GM15510 (cell line): ENCODE data around the gene RSPH9.
A peak's percentile ranks its signal among the peaks of the same experiment; 100 is the strongest.

Source experiments
- POLR2A ChIP-seq: IDR thresholded peaks from 3 replicates; pipeline ENCODE4 v1.6.1; 2011; ENCODE audit warnings: borderline replicate concordance; ENCODE audit not compliant: insufficient read length; ENCODE audit errors: extremely low read depth

The RSPH9 gene

DNA sequence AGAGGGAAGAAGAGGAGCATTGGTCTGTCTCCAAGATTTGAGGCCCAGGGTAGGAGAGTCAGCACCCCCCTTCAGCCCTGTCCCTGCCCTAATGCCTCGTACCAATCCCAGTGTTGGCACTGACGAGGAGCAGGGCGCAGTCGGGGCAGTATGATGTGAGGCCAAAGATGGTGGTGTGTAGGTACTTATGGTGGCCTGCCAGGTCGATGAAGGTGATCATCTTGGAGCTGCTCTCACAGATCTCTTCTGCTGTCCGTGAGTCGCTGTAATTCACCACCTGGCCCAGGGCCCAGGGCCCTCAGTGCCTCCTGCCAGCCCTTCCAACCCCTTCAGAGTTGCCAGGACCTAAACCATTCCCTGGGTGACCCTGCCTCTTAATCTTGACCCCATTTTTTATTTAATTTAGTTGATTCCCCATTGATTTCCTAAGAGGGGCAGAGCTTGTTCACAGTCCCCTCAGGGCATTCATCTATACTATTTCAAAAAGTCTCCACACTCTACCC lies 20.0 kb upstream of the RSPH9 start:
- peak; percentile 5 for TF ChIP-seq POLR2A

DNA sequence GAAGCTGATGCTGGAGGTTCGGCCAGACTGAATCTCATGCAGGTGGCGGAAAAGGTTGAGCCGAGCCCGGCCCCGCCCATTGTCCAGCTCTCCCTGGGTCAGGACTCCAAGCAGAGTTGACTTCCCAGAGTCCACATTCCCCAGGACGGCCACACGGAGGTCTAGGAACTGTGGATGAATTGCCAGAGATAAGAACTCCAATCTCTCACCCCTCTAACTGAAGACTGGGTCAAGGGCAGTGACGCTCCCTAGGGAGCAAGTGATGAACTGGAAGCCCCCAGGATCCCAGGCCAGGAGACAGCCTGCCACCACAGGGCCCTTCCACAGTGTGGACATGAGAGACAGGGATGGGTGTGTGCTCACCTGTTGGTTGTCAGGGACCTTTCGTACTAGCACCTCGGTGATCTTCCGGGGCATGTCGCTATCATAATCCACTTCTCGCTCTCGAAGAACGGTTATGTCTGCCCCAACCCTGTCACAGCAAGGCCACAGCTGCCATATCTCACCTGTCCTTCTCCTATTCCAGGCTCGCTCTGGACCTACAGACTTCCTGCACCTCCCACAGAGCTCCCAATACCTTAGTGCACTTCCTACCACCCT lies 19.3 kb upstream of the RSPH9 start:
- TF ChIP-seq POLR2A = no peak

DNA sequence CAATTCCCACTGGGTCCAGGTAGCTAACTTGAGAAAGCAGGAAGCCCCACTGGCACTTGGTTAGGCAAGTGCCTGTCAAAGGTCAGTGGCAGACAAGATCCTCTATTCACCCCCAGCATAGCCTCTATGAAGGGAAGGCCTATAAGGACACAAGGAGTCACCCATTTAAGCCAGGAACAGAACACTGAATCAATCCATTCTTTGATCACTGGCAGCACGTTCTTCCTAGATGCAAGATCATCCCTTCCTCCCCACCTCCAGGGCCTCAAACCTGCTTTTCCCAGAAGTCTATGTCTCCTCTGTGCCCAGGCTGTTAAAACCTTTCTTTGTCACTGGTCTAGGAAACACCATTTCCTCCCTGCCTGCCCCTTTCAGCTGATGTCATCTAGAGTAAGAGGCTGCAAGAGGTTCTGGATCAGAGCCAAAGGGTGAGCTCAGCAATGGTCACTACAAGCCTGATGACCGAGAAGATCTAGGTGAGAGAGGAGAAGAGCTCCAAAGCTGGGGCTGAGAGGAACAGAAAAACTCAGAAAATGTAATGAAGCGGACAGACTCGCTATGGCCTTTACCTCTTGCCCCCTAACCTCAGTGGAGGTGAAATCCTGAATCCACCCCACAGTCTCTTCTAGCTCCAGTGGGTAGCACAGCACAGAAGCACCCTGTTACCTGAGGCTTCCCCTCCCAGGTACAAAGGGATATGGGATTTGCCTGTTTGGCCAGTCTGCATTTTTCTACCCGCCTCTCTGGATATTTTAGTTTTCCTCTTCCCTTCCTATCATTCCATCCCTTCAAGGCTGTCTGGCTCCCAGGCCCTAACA lies 17.6 kb upstream of the RSPH9 start:
- TF ChIP-seq POLR2A = no peak

DNA sequence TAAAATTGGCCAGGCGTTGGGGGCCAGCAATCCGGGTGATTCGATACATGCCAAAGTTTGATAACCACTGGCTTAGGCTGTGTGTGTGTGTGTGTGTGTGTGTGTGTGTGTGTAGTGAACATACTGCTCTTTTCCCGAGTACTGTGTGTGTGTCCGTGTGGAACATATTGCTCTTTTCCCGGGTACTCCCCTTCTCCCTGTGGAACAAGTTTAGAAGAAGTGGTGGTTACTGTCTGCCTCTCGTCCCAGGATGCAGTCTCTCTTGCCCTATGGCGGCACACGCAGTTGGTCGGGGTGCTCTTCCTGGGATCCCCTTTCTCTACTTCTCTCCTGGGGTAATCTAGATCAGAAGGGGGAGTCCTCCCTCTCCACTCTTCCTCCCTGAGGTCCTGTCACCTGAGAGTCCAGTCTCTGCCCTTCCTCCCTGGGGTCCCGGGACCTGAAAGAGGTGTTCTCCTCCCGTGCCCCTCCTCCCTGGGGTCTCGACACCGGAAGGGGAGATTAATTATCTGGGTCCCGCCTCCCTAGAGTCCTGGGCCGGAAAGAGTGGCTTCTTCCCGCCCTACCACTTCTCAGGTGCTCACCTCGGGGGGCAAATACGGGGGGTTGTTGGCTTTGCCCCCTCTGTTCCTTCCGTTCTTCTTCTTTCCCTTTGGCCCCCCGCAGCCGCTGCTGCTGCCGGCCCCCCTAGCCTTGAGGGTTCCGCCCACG lies 16.3 kb upstream of the RSPH9 start:
- TF ChIP-seq POLR2A = no peak

DNA sequence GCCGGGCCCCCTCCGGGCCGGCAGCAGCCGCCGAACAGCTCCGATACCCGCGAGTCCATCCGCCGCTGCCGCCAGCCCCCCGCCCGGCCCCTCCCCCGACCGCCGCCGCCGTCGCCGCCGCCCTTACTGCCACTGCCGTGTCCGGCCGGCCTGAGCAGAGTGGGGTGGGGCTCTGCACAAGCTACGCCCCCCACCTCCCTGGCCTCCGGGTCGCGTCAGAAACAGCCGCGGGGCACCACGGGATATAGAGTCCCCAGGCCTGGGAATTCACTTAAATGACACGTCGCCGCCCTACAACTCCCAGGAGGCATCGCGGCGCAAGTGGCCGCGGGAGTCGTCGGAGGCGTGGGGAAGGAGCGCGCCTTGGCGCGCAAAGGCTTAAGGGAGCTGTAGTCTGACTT lies 15.7 kb upstream of the RSPH9 start, which contains the start of gene GTPBP2:
Gene GTPBP2 (minus strand): TSS at position 161 of the 401 bp plus-strand sequence. CDS start 102 bp downstream, at position 59.
- peak; percentile 65 for TF ChIP-seq POLR2A

DNA sequence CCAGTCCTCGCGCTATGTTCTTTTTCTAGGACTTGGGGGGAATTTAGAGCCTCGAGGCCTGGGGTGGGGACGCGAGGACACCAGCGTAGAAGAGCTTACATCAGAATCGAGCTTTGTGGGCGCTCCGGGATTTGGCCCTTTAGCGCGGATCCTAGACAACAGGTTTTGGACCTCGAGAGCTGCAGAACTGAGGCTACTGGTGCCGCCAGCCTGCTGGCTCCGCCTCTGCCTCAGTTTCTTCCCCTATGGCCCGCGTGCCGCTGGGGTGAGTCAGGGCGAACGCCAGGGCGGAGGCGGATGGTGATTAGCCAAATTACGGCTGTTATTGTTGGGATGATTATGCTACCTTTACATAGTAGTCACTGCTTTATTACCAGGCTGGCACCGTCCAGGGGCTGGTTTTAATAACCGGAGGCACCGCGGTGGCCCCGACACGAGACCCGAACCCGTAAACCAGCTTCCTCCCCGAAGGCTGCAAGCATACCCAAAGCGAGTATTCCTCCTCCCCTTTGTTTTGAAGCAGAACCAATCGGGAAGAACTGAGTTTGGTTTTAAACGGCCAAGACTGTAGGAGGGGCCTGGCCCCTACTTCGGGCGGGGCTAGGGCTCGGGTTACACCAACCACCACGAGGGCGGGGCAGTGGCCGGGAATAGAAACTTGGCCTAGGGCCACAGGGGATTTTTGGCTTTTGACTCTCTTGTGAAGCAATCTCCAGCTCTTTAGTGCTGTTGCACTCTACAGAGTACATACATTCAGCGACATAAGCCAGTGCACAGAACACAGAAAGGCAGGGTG lies 15.1 kb upstream of the RSPH9 start:
- TF ChIP-seq POLR2A = peak; percentile 59

DNA sequence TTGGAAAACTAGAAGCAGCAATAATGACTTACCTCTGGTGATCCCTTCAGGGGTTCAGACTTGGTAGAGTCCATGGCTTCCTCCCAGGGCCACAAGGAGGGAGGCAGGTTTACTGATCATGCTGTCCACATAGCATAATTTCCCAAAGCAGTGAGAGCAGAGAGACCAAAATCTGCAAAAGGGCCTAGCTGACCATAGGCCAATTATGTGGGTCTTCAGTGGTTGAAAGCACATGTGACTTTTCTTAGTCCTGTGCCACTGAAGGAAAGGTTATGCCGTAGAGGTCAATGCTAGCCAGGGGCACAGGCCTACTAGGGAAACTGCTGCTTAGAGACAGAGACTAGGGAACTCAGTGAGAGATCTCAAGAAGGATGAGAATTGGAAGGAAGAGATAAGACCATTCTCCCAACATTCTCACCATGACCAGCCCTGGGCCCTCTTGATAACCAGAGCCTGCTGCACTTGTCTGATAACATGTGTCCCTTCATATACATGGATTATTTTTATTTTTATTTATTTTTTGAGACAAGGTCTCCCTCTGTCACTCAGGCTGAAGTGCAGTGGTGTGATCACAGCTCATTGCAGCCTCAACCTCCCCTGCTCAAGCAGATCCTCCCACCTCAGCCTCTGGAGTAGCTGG lies 13.7 kb upstream of the RSPH9 start:
- no peak for TF ChIP-seq POLR2A

DNA sequence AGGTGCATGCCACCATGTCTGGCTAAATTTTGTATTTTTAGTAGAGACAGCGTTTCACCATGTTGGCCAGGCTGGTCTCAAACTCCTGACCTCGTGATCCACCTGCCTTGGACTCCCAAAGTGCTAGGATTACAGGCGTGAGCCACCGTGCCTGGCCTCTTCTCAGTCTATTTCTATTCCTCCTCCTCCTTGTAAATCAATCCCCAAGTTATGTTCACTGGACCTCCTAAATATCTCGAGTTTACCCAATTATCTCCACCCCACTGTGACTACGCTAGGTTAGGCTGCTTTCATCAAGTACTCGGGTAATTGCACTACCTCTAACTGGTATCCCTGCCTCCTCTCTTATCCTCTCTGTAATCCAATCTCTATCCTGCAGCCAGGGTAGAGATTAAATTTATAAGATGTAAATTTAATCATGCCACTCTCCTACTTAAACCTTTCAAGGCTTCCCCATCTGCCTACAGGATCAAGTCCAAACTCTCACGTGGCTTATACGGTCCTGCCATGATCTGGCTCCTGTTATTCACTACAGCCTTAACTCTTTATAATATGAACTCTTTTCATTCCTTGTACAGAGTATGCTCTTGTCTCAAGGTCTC lies 10.0 kb upstream of the RSPH9 start:
- TF ChIP-seq POLR2A = no peak

DNA sequence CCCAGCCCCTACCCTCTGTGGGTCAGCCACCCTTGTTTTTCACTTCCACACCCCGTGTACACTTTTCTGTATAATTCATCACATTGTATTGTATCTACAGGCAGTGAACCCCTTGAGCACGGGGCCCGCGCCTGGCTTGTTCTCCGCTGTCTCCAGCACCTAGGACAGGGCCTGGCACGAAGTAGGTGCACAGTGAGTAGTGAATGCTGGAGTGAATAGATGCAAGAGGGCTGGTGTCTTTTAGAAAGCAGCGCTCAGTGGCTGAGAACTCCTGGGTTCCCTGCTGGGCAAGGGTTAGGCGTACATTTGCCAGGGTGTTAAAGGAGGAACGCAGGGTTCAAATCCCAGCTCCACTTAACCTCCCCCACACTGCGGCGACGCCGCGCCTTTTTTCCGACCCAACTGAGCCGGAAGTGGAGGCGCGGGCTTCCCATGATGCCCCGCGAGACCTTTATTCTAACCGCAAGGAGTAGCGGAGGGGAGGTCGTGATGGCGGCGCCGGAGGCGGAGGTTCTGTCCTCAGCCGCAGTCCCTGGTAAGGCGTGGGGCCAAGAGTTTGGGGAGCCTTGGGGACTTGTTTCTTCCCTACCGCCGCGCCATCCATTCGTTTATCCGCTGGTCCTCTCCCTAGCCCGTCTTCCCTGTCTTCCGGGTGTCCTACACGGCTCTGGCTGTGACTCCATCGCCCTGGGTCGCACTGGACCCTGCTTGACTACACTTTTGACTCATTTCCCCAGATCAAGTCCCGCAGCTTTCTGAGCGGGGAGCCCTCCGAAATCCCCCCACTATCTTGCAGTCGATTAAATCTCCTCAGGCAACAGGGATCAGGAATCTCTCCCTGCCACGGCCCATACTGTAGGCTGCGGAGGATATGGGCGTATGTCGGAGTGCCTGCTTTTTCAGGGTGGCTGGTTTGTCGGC lies 9.2 kb upstream of the RSPH9 start, which contains the start of gene MAD2L1BP:
Gene MAD2L1BP (plus strand): TSS at position 454 of the 921 bp plus-strand sequence. CDS start 36 bp downstream, at position 490.
- peak; percentile 92 for TF ChIP-seq POLR2A

DNA sequence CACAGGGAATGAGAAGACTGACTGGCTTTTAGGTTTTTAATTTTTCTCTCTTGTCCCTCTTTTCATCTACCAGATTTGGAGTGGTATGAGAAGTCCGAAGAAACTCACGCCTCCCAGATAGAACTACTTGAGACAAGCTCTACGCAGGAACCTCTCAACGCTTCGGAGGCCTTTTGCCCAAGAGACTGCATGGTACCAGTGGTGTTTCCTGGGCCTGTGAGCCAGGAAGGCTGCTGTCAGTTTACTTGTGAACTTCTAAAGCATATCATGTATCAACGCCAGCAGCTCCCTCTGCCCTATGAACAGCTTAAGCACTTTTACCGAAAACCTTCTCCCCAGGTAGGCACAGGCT lies 8.6 kb upstream of the RSPH9 start:
- no peak for TF ChIP-seq POLR2A

DNA sequence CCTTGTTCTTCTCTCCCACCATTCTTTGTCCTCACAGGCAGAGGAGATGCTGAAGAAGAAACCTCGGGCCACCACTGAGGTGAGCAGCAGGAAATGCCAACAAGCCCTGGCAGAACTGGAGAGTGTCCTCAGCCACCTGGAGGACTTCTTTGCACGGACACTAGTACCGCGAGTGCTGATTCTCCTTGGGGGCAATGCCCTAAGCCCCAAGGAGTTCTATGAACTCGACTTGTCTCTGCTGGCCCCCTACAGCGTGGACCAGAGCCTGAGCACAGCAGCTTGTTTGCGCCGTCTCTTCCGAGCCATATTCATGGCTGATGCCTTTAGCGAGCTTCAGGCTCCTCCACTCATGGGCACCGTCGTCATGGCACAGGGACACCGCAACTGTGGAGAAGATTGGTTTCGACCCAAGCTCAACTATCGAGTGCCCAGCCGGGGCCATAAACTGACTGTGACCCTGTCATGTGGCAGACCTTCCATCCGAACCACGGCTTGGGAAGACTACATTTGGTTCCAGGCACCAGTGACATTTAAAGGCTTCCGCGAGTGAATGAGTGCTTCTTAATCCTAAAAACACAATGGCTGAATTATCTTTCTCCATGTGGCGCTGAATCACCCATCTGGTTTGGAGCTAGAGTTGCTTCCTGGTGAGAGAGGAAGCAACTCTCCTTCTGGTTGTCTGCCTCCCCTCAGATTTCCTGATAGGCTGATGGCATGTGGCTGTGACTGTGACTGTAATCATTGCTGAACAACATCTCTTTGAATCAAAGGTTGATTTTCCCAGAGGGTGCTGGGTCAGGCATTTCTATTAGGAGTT lies 4.6 kb upstream of the RSPH9 start:
- TF ChIP-seq POLR2A = no peak

DNA sequence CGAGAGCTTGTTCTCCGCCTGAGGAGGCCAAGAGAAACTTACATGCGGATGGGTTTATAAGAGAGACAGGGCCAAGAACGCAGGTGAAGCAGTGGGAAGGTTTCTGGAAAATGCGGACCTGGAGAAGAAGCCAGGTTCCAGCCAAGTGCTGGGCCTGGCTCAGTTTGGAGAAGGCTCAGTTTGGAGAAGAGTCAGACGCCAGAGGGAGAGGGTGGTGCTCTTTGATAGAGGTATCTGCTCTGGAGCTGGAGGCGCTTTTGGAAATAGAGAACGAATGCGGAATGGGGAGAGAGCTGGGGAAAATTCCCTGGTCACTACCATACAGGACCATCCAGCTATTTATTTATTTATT lies 753 bp downstream of the RSPH9 start:
- TF ChIP-seq POLR2A = no peak
